Measurements from ENCODE around the gene PSME2. TPM values are rescaled to one million over a fixed set of nuclear protein-coding genes. Genes with fewer than 3 reads are reported as not detected.

The PSME2 gene
- total and polyA plus RNA-seq, 2 of the 13 experiments (the other 11 are each of a cell fraction or from before 2014, with no cell fraction given): 332 to 716 TPM

DNA sequence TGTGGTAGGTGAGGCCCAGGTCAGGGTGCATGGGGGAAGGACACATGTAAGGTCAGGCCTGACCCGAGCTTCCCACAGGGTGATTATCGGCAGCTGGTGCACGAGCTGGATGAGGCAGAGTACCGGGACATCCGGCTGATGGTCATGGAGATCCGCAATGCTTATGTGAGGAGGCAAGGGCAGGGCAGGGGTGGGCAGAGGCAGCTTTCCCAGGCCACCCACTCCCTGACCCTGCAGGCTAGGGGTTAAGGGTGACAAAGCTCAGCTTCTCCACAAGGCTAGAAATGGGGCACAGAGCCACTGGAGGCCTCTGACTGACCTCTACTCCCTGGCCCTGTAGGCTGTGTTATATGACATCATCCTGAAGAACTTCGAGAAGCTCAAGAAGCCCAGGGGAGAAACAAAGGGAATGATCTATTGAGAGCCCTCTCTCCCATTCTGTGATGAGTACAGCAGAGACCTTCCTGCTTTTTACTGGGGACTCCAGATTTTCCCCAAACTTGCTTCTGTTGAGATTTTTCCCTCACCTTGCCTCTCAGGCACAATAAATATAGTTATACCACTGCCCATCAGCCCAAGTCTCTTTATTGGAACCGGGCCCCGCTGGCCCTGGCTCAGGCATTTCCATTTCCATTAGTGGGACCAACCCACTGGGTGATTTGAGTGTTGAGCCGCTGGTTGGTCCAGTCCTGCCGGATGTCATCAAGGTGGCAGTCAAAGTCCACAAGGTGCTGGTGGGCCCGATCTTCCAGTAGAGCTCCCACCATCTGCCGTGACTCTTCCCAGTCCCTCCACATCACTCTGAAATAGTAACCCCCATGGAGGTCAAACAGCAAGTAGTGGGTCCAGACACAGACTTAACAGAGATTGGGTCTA, 7.8 kb downstream of the PSME2 start (continued):
- TF ChIP-seq ELF4 (CRISPR knock-in tag; IDR thresholded peaks at IDR 0.05; ENCODE audit: borderline replicate concordance) (no peak), RORA (CRISPR knock-in tag; IDR thresholded peaks at IDR 0.05) (no peak), PAWR (CRISPR knock-in tag; IDR thresholded peaks at IDR 0.05; ENCODE audit: borderline replicate concordance) (no peak), ZNF878 (CRISPR knock-in tag; IDR thresholded peaks at IDR 0.05) (no peak), FOXP1 (IDR thresholded peaks at IDR 0.05) (no peak), FOXP1 (CRISPR knock-in tag; IDR thresholded peaks at IDR 0.05) (no peak), SMYD3 (CRISPR knock-in tag; IDR thresholded peaks at IDR 0.05) (no peak), ZNF570 (CRISPR knock-in tag; IDR thresholded peaks at IDR 0.05; ENCODE audit: borderline replicate concordance) (no peak), TAF15 (IDR thresholded peaks at IDR 0.05; ENCODE audit: low read depth, low read length, poor library complexity, severe bottlenecking) (no peak), ZNF121 (CRISPR knock-in tag; IDR thresholded peaks at IDR 0.05) (no peak), KDM5B (CRISPR knock-in tag; IDR thresholded peaks at IDR 0.05; ENCODE audit: borderline replicate concordance) (no peak), ZNF775 (CRISPR knock-in tag; IDR thresholded peaks at IDR 0.05; ENCODE audit: borderline replicate concordance) (no peak), NR2F2 (IDR thresholded peaks at IDR 0.05; ENCODE audit: borderline replicate concordance, low read depth) (no peak), ISL2 (CRISPR knock-in tag; IDR thresholded peaks at IDR 0.05) (no peak), ZNF891 (CRISPR knock-in tag; IDR thresholded peaks at IDR 0.05) (no peak), HMG20A (CRISPR knock-in tag; IDR thresholded peaks at IDR 0.05; ENCODE audit: borderline replicate concordance) (no peak), CBX2 (IDR thresholded peaks at IDR 0.05; ENCODE audit: low read depth, low read length) (no peak), CBX2 (CRISPR knock-in tag; IDR thresholded peaks at IDR 0.05; ENCODE audit: low read depth) (no peak), ZNF12 (CRISPR knock-in tag; IDR thresholded peaks at IDR 0.05) (no peak), ZFP62 (CRISPR knock-in tag; IDR thresholded peaks at IDR 0.05) (no peak), MEIS2 (CRISPR knock-in tag; IDR thresholded peaks at IDR 0.05) (0 out of 2 replicates have a peak, but pooled peaks have one; percentile 50), DMAP1 (CRISPR knock-in tag; IDR thresholded peaks at IDR 0.05) (no peak), NFE2 (CRISPR knock-in tag; IDR thresholded peaks at IDR 0.05) (no peak), ZNF446 (CRISPR knock-in tag; IDR thresholded peaks at IDR 0.05) (no peak)
- TF ChIP-seq, protein P1, sequence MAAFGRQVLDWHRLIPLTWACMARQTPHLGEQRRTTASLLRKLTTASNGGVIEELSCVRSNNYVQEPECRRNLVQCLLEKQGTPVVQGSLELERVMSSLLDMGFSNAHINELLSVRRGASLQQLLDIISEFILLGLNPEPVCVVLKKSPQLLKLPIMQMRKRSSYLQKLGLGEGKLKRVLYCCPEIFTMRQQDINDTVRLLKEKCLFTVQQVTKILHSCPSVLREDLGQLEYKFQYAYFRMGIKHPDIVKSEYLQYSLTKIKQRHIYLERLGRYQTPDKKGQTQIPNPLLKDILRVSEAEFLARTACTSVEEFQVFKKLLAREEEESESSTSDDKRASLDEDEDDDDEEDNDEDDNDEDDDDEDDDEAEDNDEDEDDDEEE (CRISPR knock-in tag; IDR thresholded peaks at IDR 0.05): no peak
- TF ChIP-seq, protein P2, sequence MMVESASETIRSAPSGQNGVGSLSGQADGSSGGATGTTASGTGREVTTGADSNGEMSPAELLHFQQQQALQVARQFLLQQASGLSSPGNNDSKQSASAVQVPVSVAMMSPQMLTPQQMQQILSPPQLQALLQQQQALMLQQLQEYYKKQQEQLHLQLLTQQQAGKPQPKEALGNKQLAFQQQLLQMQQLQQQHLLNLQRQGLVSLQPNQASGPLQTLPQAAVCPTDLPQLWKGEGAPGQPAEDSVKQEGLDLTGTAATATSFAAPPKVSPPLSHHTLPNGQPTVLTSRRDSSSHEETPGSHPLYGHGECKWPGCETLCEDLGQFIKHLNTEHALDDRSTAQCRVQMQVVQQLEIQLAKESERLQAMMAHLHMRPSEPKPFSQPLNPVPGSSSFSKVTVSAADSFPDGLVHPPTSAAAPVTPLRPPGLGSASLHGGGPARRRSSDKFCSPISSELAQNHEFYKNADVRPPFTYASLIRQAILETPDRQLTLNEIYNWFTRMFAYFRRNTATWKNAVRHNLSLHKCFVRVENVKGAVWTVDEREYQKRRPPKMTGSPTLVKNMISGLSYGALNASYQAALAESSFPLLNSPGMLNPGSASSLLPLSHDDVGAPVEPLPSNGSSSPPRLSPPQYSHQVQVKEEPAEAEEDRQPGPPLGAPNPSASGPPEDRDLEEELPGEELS (CRISPR knock-in tag; IDR thresholded peaks at IDR 0.05): no peak
- TF ChIP-seq, protein P3, sequence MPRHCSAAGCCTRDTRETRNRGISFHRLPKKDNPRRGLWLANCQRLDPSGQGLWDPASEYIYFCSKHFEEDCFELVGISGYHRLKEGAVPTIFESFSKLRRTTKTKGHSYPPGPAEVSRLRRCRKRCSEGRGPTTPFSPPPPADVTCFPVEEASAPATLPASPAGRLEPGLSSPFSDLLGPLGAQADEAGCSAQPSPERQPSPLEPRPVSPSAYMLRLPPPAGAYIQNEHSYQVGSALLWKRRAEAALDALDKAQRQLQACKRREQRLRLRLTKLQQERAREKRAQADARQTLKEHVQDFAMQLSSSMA (CRISPR knock-in tag; IDR thresholded peaks at IDR 0.05): no peak
- TF ChIP-seq, protein P4, sequence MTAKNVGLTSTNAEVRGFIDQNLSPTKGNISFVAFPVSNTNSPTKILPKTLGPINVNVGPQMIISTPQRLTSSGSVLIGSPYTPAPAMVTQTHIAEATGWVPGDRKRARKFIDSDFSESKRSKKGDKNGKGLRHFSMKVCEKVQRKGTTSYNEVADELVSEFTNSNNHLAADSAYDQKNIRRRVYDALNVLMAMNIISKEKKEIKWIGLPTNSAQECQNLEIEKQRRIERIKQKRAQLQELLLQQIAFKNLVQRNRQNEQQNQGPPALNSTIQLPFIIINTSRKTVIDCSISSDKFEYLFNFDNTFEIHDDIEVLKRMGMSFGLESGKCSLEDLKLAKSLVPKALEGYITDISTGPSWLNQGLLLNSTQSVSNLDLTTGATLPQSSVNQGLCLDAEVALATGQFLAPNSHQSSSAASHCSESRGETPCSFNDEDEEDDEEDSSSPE (CRISPR knock-in tag; IDR thresholded peaks at IDR 0.05): no peak
